ENCODE data around the gene PEX3.

DNA sequence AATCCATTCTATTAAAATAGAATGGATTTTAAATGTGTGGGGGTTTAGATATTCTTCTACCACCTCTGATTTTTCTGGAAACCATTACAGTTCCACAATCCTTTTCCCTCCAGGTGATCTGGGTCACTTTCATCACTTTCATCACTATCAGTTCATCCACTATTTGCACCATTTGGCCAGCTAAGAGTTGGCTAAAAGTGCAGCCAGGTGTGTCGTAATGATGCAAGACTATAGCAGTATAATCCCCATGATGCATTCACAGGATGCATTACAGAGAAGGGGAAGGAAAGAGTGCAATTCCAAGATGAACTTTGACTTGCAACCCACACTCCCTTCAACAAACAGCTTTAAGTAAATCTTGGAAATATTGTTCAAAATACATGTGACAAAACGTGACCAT is 56.0 kb downstream of the PEX3 start:
- TF ChIP-seq, protein P1, sequence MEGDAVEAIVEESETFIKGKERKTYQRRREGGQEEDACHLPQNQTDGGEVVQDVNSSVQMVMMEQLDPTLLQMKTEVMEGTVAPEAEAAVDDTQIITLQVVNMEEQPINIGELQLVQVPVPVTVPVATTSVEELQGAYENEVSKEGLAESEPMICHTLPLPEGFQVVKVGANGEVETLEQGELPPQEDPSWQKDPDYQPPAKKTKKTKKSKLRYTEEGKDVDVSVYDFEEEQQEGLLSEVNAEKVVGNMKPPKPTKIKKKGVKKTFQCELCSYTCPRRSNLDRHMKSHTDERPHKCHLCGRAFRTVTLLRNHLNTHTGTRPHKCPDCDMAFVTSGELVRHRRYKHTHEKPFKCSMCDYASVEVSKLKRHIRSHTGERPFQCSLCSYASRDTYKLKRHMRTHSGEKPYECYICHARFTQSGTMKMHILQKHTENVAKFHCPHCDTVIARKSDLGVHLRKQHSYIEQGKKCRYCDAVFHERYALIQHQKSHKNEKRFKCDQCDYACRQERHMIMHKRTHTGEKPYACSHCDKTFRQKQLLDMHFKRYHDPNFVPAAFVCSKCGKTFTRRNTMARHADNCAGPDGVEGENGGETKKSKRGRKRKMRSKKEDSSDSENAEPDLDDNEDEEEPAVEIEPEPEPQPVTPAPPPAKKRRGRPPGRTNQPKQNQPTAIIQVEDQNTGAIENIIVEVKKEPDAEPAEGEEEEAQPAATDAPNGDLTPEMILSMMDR (IDR thresholded peaks at IDR 0.05): no peak
- TF ChIP-seq POLR2A (IDR thresholded peaks at IDR 0.05): no peak
